Measurements from ENCODE around the gene NMNAT3. TPM values are rescaled to one million over a fixed set of nuclear protein-coding genes. Genes with fewer than 3 reads are reported as not detected.

NMNAT3 gene
- total and polyA plus RNA-seq, 2 experiments from 2014 or later, result 8.3 to 9.2 TPM

DNA sequence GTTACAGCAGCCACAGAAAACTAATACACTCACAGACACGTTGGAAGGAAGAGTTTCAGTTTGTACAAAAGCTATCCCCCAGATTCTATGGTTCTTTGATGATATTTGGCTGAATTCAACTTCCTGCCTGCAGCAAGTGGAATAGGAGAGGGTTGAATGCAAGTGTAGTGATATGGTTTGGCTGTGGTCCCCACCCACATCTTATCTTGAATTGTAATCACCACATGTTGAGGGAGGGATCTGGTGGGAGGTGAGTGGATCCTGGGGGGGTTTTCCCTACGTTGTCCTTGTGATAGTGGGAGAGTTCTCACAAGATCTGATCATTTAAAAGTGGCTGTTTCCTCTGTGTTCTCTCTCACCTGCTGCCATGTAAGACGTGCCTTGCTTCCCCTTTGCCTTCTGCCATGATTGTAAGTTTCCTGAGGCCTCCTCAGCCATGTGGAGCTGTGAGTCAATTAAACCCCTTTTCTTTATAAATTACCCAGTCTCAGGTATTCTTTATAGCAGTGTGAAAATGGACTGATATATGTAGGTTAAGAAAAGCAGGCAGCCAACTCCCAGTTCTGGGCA is 29.8 kb downstream of the NMNAT3 start:
- no peaks in the 10 kb centered on the region for H3K36me3 ChIP-seq (ENCODE audit: insufficient read depth)

More for the DNA sequence above, 29.8 kb downstream of the NMNAT3 start:
- no peak overlapping the region for H2AFZ ChIP-seq
- H3K27me3 ChIP-seq (ENCODE audit: insufficient read depth), result no peaks in the 10 kb centered on the region
- no peaks in the 10 kb centered on the region for H3K9me3 Mint-ChIP-seq
- TF ChIP-seq EZH2phosphoT487 (IDR thresholded peaks at IDR 0.05; ENCODE audit: unreplicated experiment) (no peak), ZNF331 (CRISPR knock-in tag; IDR thresholded peaks at IDR 0.05; ENCODE audit: low read depth) (no peak), JUNB (IDR thresholded peaks at IDR 0.05; ENCODE audit: unreplicated experiment) (no peak), CTCF (conservative IDR thresholded peaks at IDR 0.05; ENCODE audit: low read depth in 2 of 2) (no peak), ZNF462 (CRISPR knock-in tag; IDR thresholded peaks at IDR 0.05) (no peak), NANOG (IDR thresholded peaks at IDR 0.05; ENCODE audit: borderline replicate concordance) (no peak), ZNF114 (CRISPR knock-in tag; IDR thresholded peaks at IDR 0.05) (no peak), CREB1 (CRISPR knock-in tag; IDR thresholded peaks at IDR 0.05; ENCODE audit: low read depth) (no peak), POLR2AphosphoS5 (IDR thresholded peaks at IDR 0.05; ENCODE audit: low read depth) (no peak), STAT1 (IDR thresholded peaks at IDR 0.05; ENCODE audit: unreplicated experiment) (no peak), EZH2 (IDR thresholded peaks at IDR 0.05; ENCODE audit: low read depth, unreplicated experiment) (no peak)
- TF ChIP-seq, protein P1, sequence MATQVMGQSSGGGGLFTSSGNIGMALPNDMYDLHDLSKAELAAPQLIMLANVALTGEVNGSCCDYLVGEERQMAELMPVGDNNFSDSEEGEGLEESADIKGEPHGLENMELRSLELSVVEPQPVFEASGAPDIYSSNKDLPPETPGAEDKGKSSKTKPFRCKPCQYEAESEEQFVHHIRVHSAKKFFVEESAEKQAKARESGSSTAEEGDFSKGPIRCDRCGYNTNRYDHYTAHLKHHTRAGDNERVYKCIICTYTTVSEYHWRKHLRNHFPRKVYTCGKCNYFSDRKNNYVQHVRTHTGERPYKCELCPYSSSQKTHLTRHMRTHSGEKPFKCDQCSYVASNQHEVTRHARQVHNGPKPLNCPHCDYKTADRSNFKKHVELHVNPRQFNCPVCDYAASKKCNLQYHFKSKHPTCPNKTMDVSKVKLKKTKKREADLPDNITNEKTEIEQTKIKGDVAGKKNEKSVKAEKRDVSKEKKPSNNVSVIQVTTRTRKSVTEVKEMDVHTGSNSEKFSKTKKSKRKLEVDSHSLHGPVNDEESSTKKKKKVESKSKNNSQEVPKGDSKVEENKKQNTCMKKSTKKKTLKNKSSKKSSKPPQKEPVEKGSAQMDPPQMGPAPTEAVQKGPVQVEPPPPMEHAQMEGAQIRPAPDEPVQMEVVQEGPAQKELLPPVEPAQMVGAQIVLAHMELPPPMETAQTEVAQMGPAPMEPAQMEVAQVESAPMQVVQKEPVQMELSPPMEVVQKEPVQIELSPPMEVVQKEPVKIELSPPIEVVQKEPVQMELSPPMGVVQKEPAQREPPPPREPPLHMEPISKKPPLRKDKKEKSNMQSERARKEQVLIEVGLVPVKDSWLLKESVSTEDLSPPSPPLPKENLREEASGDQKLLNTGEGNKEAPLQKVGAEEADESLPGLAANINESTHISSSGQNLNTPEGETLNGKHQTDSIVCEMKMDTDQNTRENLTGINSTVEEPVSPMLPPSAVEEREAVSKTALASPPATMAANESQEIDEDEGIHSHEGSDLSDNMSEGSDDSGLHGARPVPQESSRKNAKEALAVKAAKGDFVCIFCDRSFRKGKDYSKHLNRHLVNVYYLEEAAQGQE (IDR thresholded peaks at IDR 0.05; ENCODE audit: unreplicated experiment), result no peak
- TF ChIP-seq, protein P2, sequence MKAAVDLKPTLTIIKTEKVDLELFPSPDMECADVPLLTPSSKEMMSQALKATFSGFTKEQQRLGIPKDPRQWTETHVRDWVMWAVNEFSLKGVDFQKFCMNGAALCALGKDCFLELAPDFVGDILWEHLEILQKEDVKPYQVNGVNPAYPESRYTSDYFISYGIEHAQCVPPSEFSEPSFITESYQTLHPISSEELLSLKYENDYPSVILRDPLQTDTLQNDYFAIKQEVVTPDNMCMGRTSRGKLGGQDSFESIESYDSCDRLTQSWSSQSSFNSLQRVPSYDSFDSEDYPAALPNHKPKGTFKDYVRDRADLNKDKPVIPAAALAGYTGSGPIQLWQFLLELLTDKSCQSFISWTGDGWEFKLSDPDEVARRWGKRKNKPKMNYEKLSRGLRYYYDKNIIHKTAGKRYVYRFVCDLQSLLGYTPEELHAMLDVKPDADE (IDR thresholded peaks at IDR 0.05), result no peak
- H3K27ac ChIP-seq (ENCODE audit: low read depth), result no peak overlapping the region
- no peak overlapping the region for H3K4me3 ChIP-seq
- H3K4me1 ChIP-seq (ENCODE audit: insufficient read depth), result peaks cover 4% of the 10 kb centered on the region
- H3K4me3 Mint-ChIP-seq, result no peak overlapping the region
- no peaks in the 10 kb centered on the region for H3K9me2 ChIP-seq (ENCODE audit: insufficient read depth)
- ATAC-seq, result no peak
- H3K36me3 Mint-ChIP-seq (ENCODE audit: low read depth), result no peaks in the 10 kb centered on the region
- no peak overlapping the region for H3K4me2 ChIP-seq
- no peaks in the 10 kb centered on the region for H3K27me3 Mint-ChIP-seq (ENCODE audit: insufficient read depth, low read depth, poor library complexity)
- DNase-seq (ENCODE audit: low spot score), result no peak
- H3K27ac Mint-ChIP-seq, result no peak overlapping the region
- H3F3A ChIP-seq (replicated peaks; ENCODE audit: low read depth), result no peaks in the 10 kb centered on the region
- H3K4me1 Mint-ChIP-seq, result peaks cover 5% of the 10 kb centered on the region; the same call in 2 of the 3 replicates
- no peaks in the 10 kb centered on the region for H4K20me1 ChIP-seq (replicated peaks; ENCODE audit: insufficient read depth)
- H3K79me2 ChIP-seq (replicated peaks; ENCODE audit: insufficient read depth), result no peaks in the 10 kb centered on the region

Data from GM23338 (cell line).